Smooth muscle cell (in vitro differentiated cells): Measurements from ENCODE around the gene HEXIM1. TPM values are rescaled to one million over a fixed set of nuclear protein-coding genes. Genes with fewer than 3 reads are reported as not detected.
A peak's percentile ranks its signal among the peaks of the same experiment; 100 is the strongest.

Experiments used
- DNase-seq: peaks from one replicate; lab custom pipeline; 2025; ENCODE audit not compliant: unreplicated experiment; lab: John Stamatoyannopoulos, UW
- H2AFZ ChIP-seq: fragments of 200-600 bp; sonication (generic); 2 replicates; pipeline ENCODE4 v1.6.0; 2016; ENCODE audit warnings: antibody characterized with exemption, low read depth, mild to moderate bottlenecking
- H3F3A ChIP-seq: fragments of 200-600 bp; sonication (generic); 2 replicates; pipeline ENCODE4 v1.6.0; 2017; ENCODE audit warnings: antibody characterized with exemption, low read depth
- H3K27ac ChIP-seq: fragments of 200-600 bp; sonication (generic); 2 replicates; pipeline ENCODE4 v1.5.1; 2016; ENCODE audit warnings: low read depth, mild to moderate bottlenecking
- H3K27me3 ChIP-seq: fragments of 200-600 bp; sonication (generic); 2 replicates; pipeline ENCODE4 v1.6.1; 2016; ENCODE audit warnings: low read depth, mild to moderate bottlenecking
- H3K36me3 ChIP-seq: fragments of 200-600 bp; sonication (generic); 2 replicates; pipeline ENCODE4 v1.5.1; 2016; ENCODE audit warnings: low read depth
- H3K4me1 ChIP-seq: fragments of 200-600 bp; sonication (generic); 2 replicates; pipeline ENCODE4 v1.5.1; 2016; ENCODE audit warnings: low read depth
- H3K4me2 ChIP-seq: fragments of 200-600 bp; sonication (generic); 2 replicates; pipeline ENCODE4 v1.6.0; 2016; ENCODE audit warnings: mild to moderate bottlenecking
- H3K4me3 ChIP-seq: fragments of 200-600 bp; sonication (generic); 2 replicates; pipeline ENCODE4 v1.5.1; 2016; ENCODE audit warnings: mild to moderate bottlenecking
- H3K79me2 ChIP-seq: fragments of 200-600 bp; sonication (generic); 2 replicates; pipeline ENCODE4 v1.6.0; 2016; ENCODE audit warnings: low read depth, mild to moderate bottlenecking
- H3K9ac ChIP-seq: fragments of 200-600 bp; sonication (generic); 2 replicates; pipeline ENCODE4 v1.6.0; 2016; ENCODE audit warnings: low read depth
- H3K9me3 ChIP-seq: fragments of 200-600 bp; sonication (generic); replicated peaks from 2 replicates; pipeline ENCODE4 v1.5.1; 2016; ENCODE audit warnings: low read depth
- H4K20me1 ChIP-seq: fragments of 200-600 bp; sonication (generic); 2 replicates; pipeline ENCODE4 v1.6.0; 2016; ENCODE audit warnings: low read depth
- CTCF ChIP-seq: fragments of 200-600 bp; sonication (generic); IDR thresholded peaks from 2 replicates; pipeline ENCODE4 v1.5.1; 2017; ENCODE audit warnings: borderline replicate concordance, mild to moderate bottlenecking, antibody characterized with exemption; ENCODE audit not compliant: insufficient read depth, poor library complexity, severe bottlenecking
- WGBS: methylation state at CpG from one replicate; pipeline ENCODE4 v1.1.7; 2016; ENCODE audit warnings: low lambda C conversion rate; 5-methylcytosine and 5-hydroxymethylcytosine counted together
- polyA plus RNA-seq: library from polyadenylated mRNA; unstranded; fragments of >200 nt; fragmentation: Nextera tagmentation; extraction: Ambion mirVana; gene quantifications from 2 replicates; pipeline ENCODE4 v1.2.1, GENCODE V29; 2016
- total RNA-seq: library from RNA; depleted of rRNA; stranded (reverse); fragments of >200 nt; gene quantifications from 2 replicates; pipeline ENCODE4 v1.2.3, GENCODE V29; 2014

Gene HEXIM1
- total and polyA plus RNA-seq, 2 experiments from 2014 or later = 9.4 to 13.7 TPM

GRCh38 chr17:45144199-45145034, 3.9 kb upstream of the HEXIM1 start:
- Histone ChIP-seq H4K20me1 (peaks cover 8% of the 10 kb centered on the region), H3K36me3 (no peaks in the 10 kb centered on the region), H3K4me1 (peaks cover 7% of the 10 kb centered on the region), H2AFZ (peak overlapping the region; percentile 47), H3K9ac (peak overlapping the region; percentile 30), H3F3A (peaks cover 10% of the 10 kb centered on the region), H3K27me3 (no peaks in the 10 kb centered on the region), H3K9me3 (no peaks in the 10 kb centered on the region), H3K79me2 (no peaks in the 10 kb centered on the region), H3K27ac (peak overlapping the region; percentile 45), H3K4me3 (peak overlapping the region; percentile 41), H3K4me2 (peak overlapping the region; percentile 80)
- DNase-seq = no peak
- 38% methylated on average over 54 of the region's 71 CpGs for WGBS
- TF ChIP-seq CTCF = no peak

- Histone ChIP-seq H3K4me2 (peak overlapping the region; percentile 80), H3K9me3 (no peaks in the 10 kb centered on the region), H3K27me3 (no peaks in the 10 kb centered on the region), H3K4me1 (peaks cover 7% of the 10 kb centered on the region), H3K36me3 (no peaks in the 10 kb centered on the region), H3K79me2 (peaks cover 4% of the 10 kb centered on the region), H3F3A (peaks cover 10% of the 10 kb centered on the region), H2AFZ (no peak overlapping the region), H3K4me3 (no peak overlapping the region), H3K27ac (no peak overlapping the region), H4K20me1 (peaks cover 14% of the 10 kb centered on the region), H3K9ac (no peak overlapping the region)
- 87% methylated on average over 8 of the region's 8 CpGs for WGBS
- TF ChIP-seq CTCF = no peak
- no peak for DNase-seq
Measured at GRCh38 chr17:45145035-45145389, 3.3 kb upstream of the HEXIM1 start.

GRCh38 chr17:45146166-45146565, 2.1 kb upstream of the HEXIM1 start:
- H4K20me1 ChIP-seq = peaks cover 26% of the 10 kb centered on the region
- no peaks in the 10 kb centered on the region for H3K27me3 ChIP-seq
- 91% methylated on average over 10 of the region's 10 CpGs for WGBS
- no peaks in the 10 kb centered on the region for H3K9me3 ChIP-seq
- peaks cover 17% of the 10 kb centered on the region for H3F3A ChIP-seq
- no peak overlapping the region for H2AFZ ChIP-seq
- no peak overlapping the region for H3K4me3 ChIP-seq
- no peak for DNase-seq
- H3K36me3 ChIP-seq = no peaks in the 10 kb centered on the region
- H3K79me2 ChIP-seq = peaks cover 15% of the 10 kb centered on the region
- H3K4me1 ChIP-seq = peaks cover 10% of the 10 kb centered on the region
- no peak for TF ChIP-seq CTCF
- H3K4me2 ChIP-seq = peak overlapping the region; percentile 80
- H3K27ac ChIP-seq = peak overlapping the region; percentile 97
- no peak overlapping the region for H3K9ac ChIP-seq

GRCh38 chr17:45146592-45146889, 1.7 kb upstream of the HEXIM1 start:
- Histone ChIP-seq H3K9me3 (no peaks in the 10 kb centered on the region), H4K20me1 (peaks cover 29% of the 10 kb centered on the region), H3K9ac (no peak overlapping the region), H3K27ac (peak overlapping the region; percentile 97), H3K4me1 (peaks cover 14% of the 10 kb centered on the region), H3K4me2 (peak overlapping the region; percentile 80), H3K27me3 (no peaks in the 10 kb centered on the region), H3F3A (peaks cover 20% of the 10 kb centered on the region), H2AFZ (no peak overlapping the region), H3K36me3 (no peaks in the 10 kb centered on the region), H3K4me3 (peak overlapping the region; percentile 62), H3K79me2 (peaks cover 19% of the 10 kb centered on the region)
- DNase-seq = no peak
- 95% methylated on average over 4 of the region's 4 CpGs for WGBS
- TF ChIP-seq CTCF = no peak
